NT2/D1 (cell line): ENCODE measurements around the gene SERF2.
"Not testable (repeated sequence)": the region's sequence is repeated elsewhere in the genome, so short reads cannot be mapped to it uniquely, and the experiment has no call there.

Source experiments
- DNase-seq: peaks from one replicate; pipeline ENCODE4 v3.0.0-alpha.2; 2011; ENCODE audit warnings: low read depth, low spot score
- H3K27me3 ChIP-seq: 2 replicates; pipeline ENCODE4 v1.6.0; 2011; ENCODE audit warnings: mild to moderate bottlenecking; ENCODE audit not compliant: insufficient read length, insufficient read depth
- H3K36me3 ChIP-seq: 2 replicates; pipeline ENCODE4 v1.6.1; 2011; ENCODE audit warnings: mild to moderate bottlenecking, low read length, mixed read lengths; ENCODE audit not compliant: insufficient read depth, insufficient read length
- H3K4me1 ChIP-seq: 2 replicates; pipeline ENCODE4 v1.5.1; 2011; ENCODE audit not compliant: insufficient read depth, insufficient read length
- H3K4me3 ChIP-seq: 2 replicates; pipeline ENCODE4 v1.5.1; 2011; ENCODE audit warnings: low read depth; ENCODE audit not compliant: insufficient read length
- H3K9ac ChIP-seq: 2 replicates; pipeline ENCODE4 v1.6.0; 2011; ENCODE audit warnings: low read depth; ENCODE audit not compliant: insufficient read length
- H3K9me3 ChIP-seq: 2 replicates; pipeline ENCODE4 v1.5.1; 2011; ENCODE audit warnings: mild to moderate bottlenecking, low read length; ENCODE audit not compliant: insufficient read depth
- SUZ12 ChIP-seq: IDR thresholded peaks from 2 replicates; pipeline ENCODE4 v1.6.1; 2011; ENCODE audit not compliant: insufficient read length, insufficient read depth; ENCODE audit errors: extremely low read depth
- YY1 ChIP-seq: IDR thresholded peaks from 2 replicates; pipeline ENCODE4 v1.6.1; 2011; ENCODE audit not compliant: insufficient read length, insufficient read depth
- ZNF274 ChIP-seq: IDR thresholded peaks from 2 replicates; pipeline ENCODE4 v1.6.1; 2011; ENCODE audit warnings: mild to moderate bottlenecking, low read depth, low read length

Gene SERF2

GRCh38 chr15:43808435-43808950, 16.4 kb downstream of the SERF2 start:
- no peaks in the 10 kb centered on the region for H3K9me3 ChIP-seq
- no peak for TF ChIP-seq YY1
- TF ChIP-seq SUZ12, result no peak
- no peak for TF ChIP-seq ZNF274
- no peaks in the 10 kb centered on the region for H3K27me3 ChIP-seq
- no peaks in the 10 kb centered on the region for H3K4me1 ChIP-seq
- peaks cover 80% of the 10 kb centered on the region for H3K36me3 ChIP-seq
- DNase-seq, result no peak
- H3K4me3 ChIP-seq, result no peak overlapping the region
- no peak overlapping the region for H3K9ac ChIP-seq

- H3K36me3 ChIP-seq, result peaks cover 82% of the 10 kb centered on the region
- no peaks in the 10 kb centered on the region for H3K4me1 ChIP-seq
- TF ChIP-seq SUZ12 (no peak), ZNF274 (no peak), YY1 (no peak)
- H3K4me3 ChIP-seq, result no peak overlapping the region
- no peak overlapping the region for H3K9ac ChIP-seq
- no peaks in the 10 kb centered on the region for H3K9me3 ChIP-seq
- DNase-seq, result no peak
- H3K27me3 ChIP-seq, result no peaks in the 10 kb centered on the region
Measured at GRCh38 chr15:43808960-43809678, 17.0 kb downstream of the SERF2 start.

- DNase-seq, H3K4me1 ChIP-seq: not testable (repeated sequence)
- peaks cover 64% of the 10 kb centered on the region for H3K36me3 ChIP-seq
Measured at GRCh38 chr15:43815064-43815463, 22.9 kb downstream of the SERF2 start.

GRCh38 chr15:43821505-43821904, 29.4 kb downstream of the SERF2 start:
- no peak for DNase-seq
- Histone ChIP-seq H3K9ac (no peak overlapping the region), H3K4me3 (no peak overlapping the region), H3K36me3 (peaks cover 28% of the 10 kb centered on the region), H3K9me3 (peaks cover 9% of the 10 kb centered on the region; the same call in 1 of the 2 replicates), H3K27me3 (no peaks in the 10 kb centered on the region), H3K4me1 (no peaks in the 10 kb centered on the region)
- TF ChIP-seq ZNF274 (no peak), YY1 (no peak), SUZ12 (no peak)

More at GRCh38 chr15:43815064-43815463, 22.9 kb downstream of the SERF2 start:
- not testable (repeated sequence) for H3K27me3 ChIP-seq, H3K4me3 ChIP-seq, H3K9ac ChIP-seq, H3K9me3 ChIP-seq

- Histone ChIP-seq H3K27me3 (no peaks in the 10 kb centered on the region), H3K9me3 (peaks cover 9% of the 10 kb centered on the region; the same call in 1 of the 2 replicates), H3K36me3 (peaks cover 13% of the 10 kb centered on the region), H3K4me3 (peak within 1 kb of the TSS; percentile 75), H3K9ac (peak within 1 kb of the TSS; percentile 74), H3K4me1 (no peaks in the 10 kb centered on the region)
- TF ChIP-seq YY1 (no peak), ZNF274 (no peak), SUZ12 (no peak)
- peak; percentile 71 for DNase-seq
Measured at GRCh38 chr15:43824302-43825246, 32.5 kb downstream of the SERF2 start, which contains the start of gene MFAP1. TSS of gene MFAP1 (minus strand) at chr15:43824690. CDS start at chr15:43824569, 121 bp downstream.

GRCh38 chr15:43825305-43825704, 33.2 kb downstream of the SERF2 start:
- not testable (repeated sequence) for H3K9ac ChIP-seq, H3K4me3 ChIP-seq, H3K27me3 ChIP-seq, DNase-seq, H3K4me1 ChIP-seq, H3K9me3 ChIP-seq
- H3K36me3 ChIP-seq, result peaks cover 13% of the 10 kb centered on the region

GRCh38 chr15:43826029-43826507, 33.9 kb downstream of the SERF2 start:
- DNase-seq, result no peak
- Histone ChIP-seq H3K4me3 (no peak overlapping the region), H3K27me3 (no peaks in the 10 kb centered on the region), H3K9ac (no peak overlapping the region), H3K4me1 (no peaks in the 10 kb centered on the region), H3K9me3 (peaks cover 9% of the 10 kb centered on the region; the same call in 1 of the 2 replicates), H3K36me3 (peaks cover 8% of the 10 kb centered on the region)
- TF ChIP-seq ZNF274, result no peak
- TF ChIP-seq YY1, result no peak
- no peak for TF ChIP-seq SUZ12
